IMR-90 (cell line): Measurements from ENCODE around the gene HDAC9. TPM values are rescaled to one million over a fixed set of nuclear protein-coding genes. Genes with fewer than 3 reads are reported as not detected.

Experiments
- ATAC-seq: fragments of 200-7000 bp; cut with Tn5 transposase; 2 replicates; pipeline ENCODE4 v1.9.1; 2020; ENCODE audit warnings: low read depth, mild to moderate bottlenecking, moderate library complexity
- BruUV-seq: library from RNA; stranded (reverse); fragments of 400-500 nt; replicated peaks from 2 replicates; lab custom pipeline; 2021; lab: Mats Ljungman, UMichigan
- CTCF ChIA-PET: fragments of 300-600 bp; formaldehyde crosslinking; extraction: SDS; loops from one replicate; lab custom pipeline; 2021; ENCODE audit warnings: antibody characterized with exemption; lab: Yijun Ruan, JAX
- POLR2A ChIA-PET: fragments of 300-600 bp; sonication (Branson Sonifier 250); formaldehyde crosslinking; loops from one replicate; lab custom pipeline; 2022; ENCODE audit warnings: antibody characterized with exemption; ENCODE audit not compliant: unreplicated experiment; lab: Charles Lee
- DNase-seq: peaks from one replicate; pipeline ENCODE4 v3.0.0; 2013
- H2AFZ ChIP-seq: replicated peaks from 2 replicates; pipeline ENCODE3; 2013; ENCODE audit warnings: low read length, mild to moderate bottlenecking; ENCODE audit not compliant: poor library complexity
- H2AK5ac ChIP-seq: 2 replicates; pipeline ENCODE4 v1.6.1; 2013; ENCODE audit warnings: low read depth, low read length, inconsistent platforms
- H2AK9ac ChIP-seq: replicated peaks from 2 replicates; pipeline ENCODE3; 2013; ENCODE audit warnings: mild to moderate bottlenecking, low read depth, low read length, moderate library complexity; ENCODE audit not compliant: poor library complexity
- H2BK120ac ChIP-seq: 2 replicates; pipeline ENCODE4 v1.6.1; 2013; ENCODE audit warnings: low read depth, low read length, inconsistent platforms
- H2BK15ac ChIP-seq: 3 replicates; pipeline ENCODE4 v1.6.1; 2013; ENCODE audit warnings: low read depth, low read length, inconsistent platforms
- H2BK20ac ChIP-seq: 2 replicates; pipeline ENCODE4 v1.6.1; 2013; ENCODE audit warnings: low read depth, mild to moderate bottlenecking, inconsistent platforms, low read length, moderate library complexity
- H2BK5ac ChIP-seq: 2 replicates; pipeline ENCODE4 v1.6.1; 2013; ENCODE audit warnings: mild to moderate bottlenecking, low read depth, low read length, inconsistent platforms; ENCODE audit not compliant: poor library complexity, severe bottlenecking
- H3K14ac ChIP-seq: replicated peaks from 2 replicates; pipeline ENCODE4 v1.6.1; 2013; ENCODE audit warnings: low read depth, low read length, inconsistent platforms
- H3K18ac ChIP-seq: 2 replicates; pipeline ENCODE4 v1.6.1; 2013; ENCODE audit warnings: low read depth, low read length, control low read depth
- H3K23ac ChIP-seq: 2 replicates; pipeline ENCODE4 v1.6.1; 2013; ENCODE audit warnings: low read depth, low read length, inconsistent platforms
- H3K27ac ChIP-seq: 2 replicates; pipeline ENCODE4 v1.5.1; 2013; ENCODE audit warnings: mild to moderate bottlenecking, control low read depth, low read length; ENCODE audit not compliant: insufficient read depth
- H3K27me3 ChIP-seq: 2 replicates; pipeline ENCODE4 v1.6.1; 2013; ENCODE audit warnings: low read length; ENCODE audit not compliant: control insufficient read depth, insufficient read depth
- H3K36me3 ChIP-seq: 2 replicates; pipeline ENCODE4 v1.6.1; 2013; ENCODE audit warnings: low read length, mixed read lengths; ENCODE audit not compliant: control insufficient read depth, insufficient read depth
- H3K4ac ChIP-seq: 2 replicates; pipeline ENCODE4 v1.6.1; 2013; ENCODE audit warnings: low read depth, low read length, inconsistent platforms
- H3K4me1 ChIP-seq: 2 replicates; pipeline ENCODE4 v1.6.1; 2013; ENCODE audit warnings: low read length, mixed read lengths; ENCODE audit not compliant: control insufficient read depth, insufficient read depth
- H3K4me2 ChIP-seq: 2 replicates; pipeline ENCODE4 v1.6.1; 2013; ENCODE audit warnings: low read depth, mild to moderate bottlenecking, control low read depth, low read length, moderate library complexity
- H3K4me3 ChIP-seq: 2 replicates; pipeline ENCODE4 v1.5.1; 2013; ENCODE audit warnings: low read depth, mild to moderate bottlenecking, control low read depth, low read length, moderate library complexity; ENCODE audit not compliant: insufficient read depth
- H3K56ac ChIP-seq: 2 replicates; pipeline ENCODE4 v1.6.1; 2013; ENCODE audit warnings: low read length, inconsistent platforms; ENCODE audit not compliant: insufficient read depth; ENCODE audit errors: extremely low read depth
- H3K79me1 ChIP-seq, 2 experiments: 2 replicates each; pipeline ENCODE4 v1.6.1; 2013; ENCODE audit warnings: low read length in 2 of 2, inconsistent platforms in 1 of 2, low read depth in 1 of 2
- H3K9ac ChIP-seq: 2 replicates; pipeline ENCODE4 v1.6.1; 2013; ENCODE audit warnings: low read depth, low read length, control low read depth
- H3K9me1 ChIP-seq: 2 replicates; pipeline ENCODE4 v1.6.1; 2013; ENCODE audit warnings: low read length, inconsistent platforms; ENCODE audit not compliant: insufficient read depth
- H3K9me3 ChIP-seq: 2 replicates; pipeline ENCODE4 v1.6.1; 2013; ENCODE audit warnings: low read length; ENCODE audit not compliant: control insufficient read depth, insufficient read depth
- H4K20me1 ChIP-seq: 2 replicates; pipeline ENCODE4 v1.6.1; 2013; ENCODE audit warnings: low read length, inconsistent platforms; ENCODE audit not compliant: insufficient read depth
- H4K5ac ChIP-seq: 2 replicates; pipeline ENCODE4 v1.6.1; 2013; ENCODE audit warnings: mild to moderate bottlenecking, low read depth, low read length, control low read depth
- H4K8ac ChIP-seq, 2 experiments: 2 replicates each; pipeline ENCODE4 v1.6.1; 2013; ENCODE audit warnings: low read depth in 2 of 2, low read length in 2 of 2, control low read depth in 1 of 2, inconsistent platforms in 1 of 2
- H4K91ac ChIP-seq: 2 replicates; pipeline ENCODE4 v1.6.1; 2013; ENCODE audit warnings: low read depth, low read length, inconsistent platforms; ENCODE audit not compliant: insufficient read depth
- BHLHE40 ChIP-seq: fragments of 150-350 bp; IDR thresholded peaks from 2 replicates; pipeline ENCODE4 v1.6.1; 2016; ENCODE audit warnings: mild to moderate bottlenecking, low read depth, low read length
- CEBPB ChIP-seq: IDR thresholded peaks from 2 replicates; pipeline ENCODE4 v1.6.1; 2012; ENCODE audit warnings: low read depth, low read length, improper control_type of control experiment
- CHD1 ChIP-seq: IDR thresholded peaks from 2 replicates; pipeline ENCODE4 v1.6.1; 2012; ENCODE audit warnings: low read depth, low read length, improper control_type of control experiment
- FOS ChIP-seq: fragments of 150-350 bp; IDR thresholded peaks from 2 replicates; pipeline ENCODE4 v1.6.1; 2016; ENCODE audit warnings: low read depth, low read length
- MAFK ChIP-seq: IDR thresholded peaks from 2 replicates; pipeline ENCODE4 v1.6.1; 2012; ENCODE audit warnings: low read depth, low read length, improper control_type of control experiment
- NFE2L2 ChIP-seq: fragments of 150-350 bp; IDR thresholded peaks from 2 replicates; pipeline ENCODE4 v1.6.1; 2016; ENCODE audit warnings: low read depth, mild to moderate bottlenecking, low read length
- POLR2A ChIP-seq: IDR thresholded peaks from 2 replicates; pipeline ENCODE4 v1.6.1; 2012; ENCODE audit warnings: mild to moderate bottlenecking, low read depth, low read length
- RCOR1 ChIP-seq: IDR thresholded peaks from 2 replicates; pipeline ENCODE4 v1.6.1; 2012; ENCODE audit warnings: mild to moderate bottlenecking, low read length, improper control_type of control experiment; ENCODE audit not compliant: insufficient replicate concordance
- RFX5 ChIP-seq: IDR thresholded peaks from 2 replicates; pipeline ENCODE4 v1.8.0; 2012; ENCODE audit warnings: low read depth, mild to moderate bottlenecking, low read length, moderate library complexity
- SMC3 ChIP-seq: fragments of 150-350 bp; IDR thresholded peaks from 2 replicates; pipeline ENCODE4 v1.6.1; 2016; ENCODE audit warnings: low read depth, mild to moderate bottlenecking, antibody characterized with exemption, low read length, moderate library complexity
- USF2 ChIP-seq: fragments of 150-350 bp; IDR thresholded peaks from 2 replicates; pipeline ENCODE4 v1.6.1; 2017; ENCODE audit warnings: mild to moderate bottlenecking, antibody characterized with exemption, low read length, low read depth
- WGBS, 2 experiments: methylation state at CpG; one replicate each; pipeline versions ENCODE4 v1.1.5 to v1.1.7; 2013; ENCODE audit warnings: missing lambda C conversion rate in 2 of 2; ENCODE audit not compliant: insufficient read length in 1 of 2; ENCODE audit errors: extremely low coverage in 2 of 2; 5-methylcytosine and 5-hydroxymethylcytosine counted together
- dilution Hi-C: fragments of 300-500 bp; cut with HindIII; formaldehyde crosslinking; loops from one replicate; pipeline ENCODE4 v1.14.3; 2018; ENCODE audit warnings: low sequenced_read_pairs; ENCODE audit not compliant: unreplicated experiment
- in situ Hi-C: fragments of 300-500 bp; cut with MboI; formaldehyde crosslinking; loops from 3 replicates; pipeline ENCODE4 v1.14.3; 2019; ENCODE audit warnings: low sequenced_read_pairs, inconsistent platforms, mixed read lengths
- intact Hi-C: fragments of 100-400 bp; cut with micrococcal nuclease; formaldehyde crosslinking; loops from 2 replicates; pipeline ENCODE4 v1.10.0; 2022
- polyA plus RNA-seq, 3 experiments: library from polyadenylated mRNA; depleted of rRNA; stranded (reverse); fragments of >200 nt; gene quantifications; 2 replicates each; pipeline ENCODE4 v1.2.3, GENCODE V29; 2012; ENCODE audit warnings: low replicate concordance in 1 of 3
- total RNA-seq: library from RNA; depleted of rRNA; stranded (reverse); fragments of >200 nt; gene quantifications from 2 replicates; pipeline ENCODE4 v1.2.3, GENCODE V29; 2012
- TF ChIP-seq, protein P1 (sequence below): conservative IDR thresholded peaks from 2 replicates; pipeline ENCODE4 v1.5.1; 2012; ENCODE audit warnings: mild to moderate bottlenecking, low read depth, low read length, improper control_type of control experiment

Gene HDAC9
- total and polyA plus RNA-seq, 2 of the 4 experiments (the other 2 are of a cell fraction): 4.3 to 24.7 TPM

GRCh38 chr7:18445916-18446520 lies 49.5 kb upstream of the HDAC9 start:
- Histone ChIP-seq H3K23ac (no peak overlapping the region), H3K4me1 (no peaks in the 10 kb centered on the region), H3K56ac (no peak overlapping the region), H3K27me3 (no peaks in the 10 kb centered on the region), H4K20me1 (no peaks in the 10 kb centered on the region), H4K5ac (no peak overlapping the region), H3K14ac (no peak overlapping the region), H3K9me1 (no peaks in the 10 kb centered on the region), H3K9me3 (no peaks in the 10 kb centered on the region), H2AK5ac (no peak overlapping the region), H3K36me3 (no peaks in the 10 kb centered on the region), H2BK15ac (no peak overlapping the region), H3K18ac (no peak overlapping the region), H4K91ac (no peak overlapping the region), H2AFZ (no peak overlapping the region), H2BK20ac (no peak overlapping the region), H3K4me2 (no peak overlapping the region), H2AK9ac (no peak overlapping the region), H3K9ac (no peak overlapping the region), H2BK120ac (no peak overlapping the region), H3K27ac (no peak overlapping the region), H3K4ac (no peak overlapping the region), H3K79me1 (no peaks in the 10 kb centered on the region), H3K4me3 (no peak overlapping the region), H4K8ac (no peak overlapping the region), H2BK5ac (no peak overlapping the region)
- no TSS peak for BruUV-seq
- intact Hi-C loops: no loop called here
- dilution Hi-C loops: no loop called here
- TF ChIP-seq POLR2A: no peak
- no peak for TF ChIP-seq CEBPB
- TF ChIP-seq CHD1: no peak
- TF ChIP-seq USF2: no peak
- TF ChIP-seq, protein P1, sequence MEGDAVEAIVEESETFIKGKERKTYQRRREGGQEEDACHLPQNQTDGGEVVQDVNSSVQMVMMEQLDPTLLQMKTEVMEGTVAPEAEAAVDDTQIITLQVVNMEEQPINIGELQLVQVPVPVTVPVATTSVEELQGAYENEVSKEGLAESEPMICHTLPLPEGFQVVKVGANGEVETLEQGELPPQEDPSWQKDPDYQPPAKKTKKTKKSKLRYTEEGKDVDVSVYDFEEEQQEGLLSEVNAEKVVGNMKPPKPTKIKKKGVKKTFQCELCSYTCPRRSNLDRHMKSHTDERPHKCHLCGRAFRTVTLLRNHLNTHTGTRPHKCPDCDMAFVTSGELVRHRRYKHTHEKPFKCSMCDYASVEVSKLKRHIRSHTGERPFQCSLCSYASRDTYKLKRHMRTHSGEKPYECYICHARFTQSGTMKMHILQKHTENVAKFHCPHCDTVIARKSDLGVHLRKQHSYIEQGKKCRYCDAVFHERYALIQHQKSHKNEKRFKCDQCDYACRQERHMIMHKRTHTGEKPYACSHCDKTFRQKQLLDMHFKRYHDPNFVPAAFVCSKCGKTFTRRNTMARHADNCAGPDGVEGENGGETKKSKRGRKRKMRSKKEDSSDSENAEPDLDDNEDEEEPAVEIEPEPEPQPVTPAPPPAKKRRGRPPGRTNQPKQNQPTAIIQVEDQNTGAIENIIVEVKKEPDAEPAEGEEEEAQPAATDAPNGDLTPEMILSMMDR: no peak
- TF ChIP-seq BHLHE40: no peak
- no peak for TF ChIP-seq NFE2L2
- no peak for TF ChIP-seq RFX5
- no peak for TF ChIP-seq MAFK
- no peak for TF ChIP-seq RCOR1
- TF ChIP-seq FOS: no peak
- no peak for TF ChIP-seq SMC3
- in situ Hi-C loops: no loop called here
- DNase-seq (no peak), ATAC-seq (no peak)
- WGBS, 2 experiments: 80% methylated on average over 1 of the region's 4 CpGs; no CpG with 5 or more reads in 1 of the 2 experiments
- ChIA-PET CTCF (interaction anchor here (1.2 kb wide), 1 partner anchor 10 kb away, joined by 3 read pairs; no protein-coding TSS in a partner anchor), POLR2A (no interaction called here)
